ENCODE data around the gene MTMR11.

The MTMR11 gene

GRCh38 chr1:149933208-149933607 lies 3.5 kb downstream of the MTMR11 start:
- no peak for DNase-seq

DNA sequence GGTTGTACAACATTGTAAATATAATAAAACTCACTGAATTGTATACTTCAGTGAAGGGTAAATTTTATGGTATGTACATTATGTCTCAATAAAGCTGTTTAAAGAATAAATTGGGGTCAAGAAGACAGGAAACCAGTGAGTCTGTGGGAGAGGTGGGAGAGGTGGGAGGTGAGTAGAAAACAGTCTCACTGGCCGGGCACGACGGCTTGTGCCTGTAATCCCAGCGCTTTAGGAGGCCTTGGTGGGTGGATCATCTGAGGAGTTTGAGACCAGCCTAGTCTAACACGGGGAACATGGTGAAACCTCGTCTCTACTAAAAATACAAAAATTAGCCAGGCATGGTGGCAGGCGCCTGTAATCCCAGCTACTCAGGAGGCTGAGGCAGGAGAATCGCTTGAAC lies 4.2 kb downstream of the MTMR11 start:
- no peak for DNase-seq

GRCh38 chr1:149931212-149931790 lies 5.4 kb downstream of the MTMR11 start:
- DNase-seq = no peak

DNA sequence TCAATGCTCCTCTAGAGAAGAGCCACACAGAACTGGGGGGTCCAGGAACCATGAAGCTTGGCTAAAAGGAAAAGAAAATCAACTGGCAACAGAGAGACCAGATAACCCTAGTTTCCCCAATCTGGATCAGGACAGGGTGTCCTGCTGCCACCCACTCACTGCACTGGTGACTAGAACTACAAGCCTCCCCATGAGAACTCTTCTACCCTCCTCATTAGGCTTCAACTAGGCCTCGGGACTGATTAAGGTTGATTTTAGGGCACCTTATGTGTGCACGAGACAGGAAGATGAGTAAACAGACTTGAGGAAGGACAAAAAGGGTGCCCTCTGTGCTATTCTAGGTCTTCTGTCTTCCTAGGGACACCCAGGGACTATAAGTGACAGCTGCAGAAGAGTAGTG lies 6.8 kb downstream of the MTMR11 start:
- DNase-seq = no peak

DNA sequence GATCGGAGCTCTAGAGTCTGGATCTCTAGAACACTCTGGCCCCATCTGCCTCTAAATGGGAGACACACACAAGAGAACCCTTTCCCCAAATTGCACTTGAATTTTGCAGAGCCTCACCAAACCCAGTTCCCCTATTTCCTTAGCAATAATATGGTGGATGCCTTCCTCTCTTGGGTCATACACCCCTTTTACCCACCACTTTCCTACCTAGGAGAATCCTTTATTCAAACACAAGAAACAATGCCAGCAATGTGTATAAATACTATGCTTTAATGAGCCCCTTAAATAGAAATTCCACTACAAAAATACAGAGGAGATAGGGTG lies 8.3 kb downstream of the MTMR11 start:
- peak in 1 of 2 donors; percentile 27 for DNase-seq

GRCh38 chr1:149927563-149928400 lies 8.9 kb downstream of the MTMR11 start, which contains the start of gene SF3B4:
Gene SF3B4, minus strand, starts transcription at chr1:149927803. Its CDS starts 44 bp downstream, at chr1:149927759.
- DNase-seq = peak; percentile 94

GRCh38 chr1:149927056-149927562 lies 9.6 kb downstream of the MTMR11 start:
- DNase-seq = no peak

DNA sequence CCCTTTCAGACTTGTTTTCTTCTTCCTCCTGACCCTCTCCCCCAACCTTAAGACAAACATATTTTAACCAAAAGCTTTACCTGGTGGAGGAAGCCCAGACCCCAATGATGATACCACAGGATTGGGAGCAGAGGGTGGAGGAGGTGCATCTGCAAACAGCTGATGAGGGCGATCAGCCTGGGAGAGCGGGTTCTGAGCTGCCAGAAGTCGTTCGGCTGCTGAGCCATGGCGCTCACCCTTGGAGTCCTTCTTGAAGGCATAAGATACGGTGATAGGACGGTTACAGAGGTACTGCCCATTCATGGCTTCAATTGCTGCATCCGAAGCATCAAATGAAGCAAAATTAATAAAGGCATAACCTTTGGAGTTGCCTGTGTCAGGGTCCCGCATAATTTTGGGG lies 10.4 kb downstream of the MTMR11 start:
- DNase-seq = no peak

- DNase-seq = no peak
Measured at GRCh38 chr1:149925751-149926150, 10.9 kb downstream of the MTMR11 start.

- no peak for DNase-seq
Measured at GRCh38 chr1:149925345-149925744, 11.3 kb downstream of the MTMR11 start.

DNA sequence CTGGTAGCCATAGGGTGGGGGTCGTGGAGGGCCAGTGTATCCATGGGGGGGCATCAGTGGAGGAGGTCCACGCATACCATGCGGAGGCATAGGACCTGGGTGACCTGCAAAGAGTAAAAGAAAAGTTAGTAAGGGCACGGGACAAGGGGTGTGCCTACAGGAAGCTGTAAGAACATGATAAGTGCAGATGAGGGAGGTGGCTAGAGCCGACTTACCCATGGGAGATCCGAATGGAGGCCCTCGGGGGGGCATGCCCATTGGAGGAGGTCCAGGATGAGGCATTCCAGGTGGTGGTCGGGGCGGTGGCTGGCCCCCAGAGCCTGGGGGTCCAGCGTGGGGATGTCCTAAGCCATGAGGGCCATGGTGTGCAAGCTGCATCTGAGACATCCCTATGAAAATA lies 13.1 kb downstream of the MTMR11 start:
- DNase-seq = no peak

GRCh38 chr1:149917571-149918144 lies 19.0 kb downstream of the MTMR11 start, which contains the start of gene SV2A:
Gene SV2A, minus strand, starts transcription at chr1:149917844. Its CDS starts 4,004 bp downstream, at chr1:149913840.
- DNase-seq = peak; percentile 64 to 71

DNA sequence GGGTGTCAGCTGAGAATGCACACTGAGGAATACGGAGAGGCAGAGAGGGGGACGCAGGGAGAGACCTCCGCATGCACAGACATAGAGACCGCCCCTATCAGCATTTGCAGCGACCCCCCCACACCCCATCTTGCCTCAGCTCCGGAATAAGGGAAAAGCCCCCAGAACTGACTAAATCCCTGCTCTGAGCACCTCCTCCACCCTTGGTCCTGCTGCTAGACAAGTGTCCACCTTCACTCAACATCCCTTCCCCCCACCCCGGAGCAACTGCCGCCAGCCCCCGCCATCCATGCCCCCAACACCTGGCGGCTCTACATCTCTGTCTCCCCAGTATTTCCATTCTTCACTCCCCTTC lies 19.8 kb downstream of the MTMR11 start:
- no peak for DNase-seq

DNA sequence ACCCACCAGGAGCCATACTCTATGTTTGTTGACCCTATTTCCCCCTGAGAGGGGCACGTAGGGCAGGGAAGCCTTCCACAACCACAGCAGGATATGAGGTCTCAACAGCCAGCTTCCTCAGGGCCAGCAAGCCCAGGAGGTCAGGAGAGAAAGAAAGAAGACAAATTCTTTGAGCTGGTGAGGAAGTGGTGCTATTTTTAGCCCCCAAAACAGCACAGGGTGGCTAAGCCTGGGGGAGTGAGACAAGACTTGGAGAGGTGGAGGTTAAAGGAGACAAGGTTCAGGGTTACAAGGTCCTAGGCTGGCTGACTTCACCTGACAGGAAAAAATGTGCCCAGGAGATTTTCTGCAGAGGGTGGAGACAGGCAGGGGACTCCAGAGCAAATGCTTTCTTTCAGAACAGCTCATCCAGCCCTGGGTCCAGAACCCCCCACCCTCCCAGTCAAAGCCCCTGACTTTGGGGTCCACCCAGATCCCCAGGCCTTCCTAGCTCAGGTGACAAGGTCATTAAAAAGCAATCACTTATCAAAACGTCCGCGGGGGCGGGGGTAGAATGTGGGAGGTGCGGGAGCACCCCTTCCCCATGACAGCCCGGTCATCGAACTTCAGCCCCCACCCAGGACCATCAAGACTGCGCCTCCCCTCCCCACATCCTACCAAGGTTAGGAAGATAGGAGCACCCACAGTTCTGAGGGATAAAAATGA lies 20.3 kb downstream of the MTMR11 start:
- no peak for DNase-seq

GRCh38 chr1:149915429-149916192 lies 21.1 kb downstream of the MTMR11 start:
- DNase-seq = no peak

DNA sequence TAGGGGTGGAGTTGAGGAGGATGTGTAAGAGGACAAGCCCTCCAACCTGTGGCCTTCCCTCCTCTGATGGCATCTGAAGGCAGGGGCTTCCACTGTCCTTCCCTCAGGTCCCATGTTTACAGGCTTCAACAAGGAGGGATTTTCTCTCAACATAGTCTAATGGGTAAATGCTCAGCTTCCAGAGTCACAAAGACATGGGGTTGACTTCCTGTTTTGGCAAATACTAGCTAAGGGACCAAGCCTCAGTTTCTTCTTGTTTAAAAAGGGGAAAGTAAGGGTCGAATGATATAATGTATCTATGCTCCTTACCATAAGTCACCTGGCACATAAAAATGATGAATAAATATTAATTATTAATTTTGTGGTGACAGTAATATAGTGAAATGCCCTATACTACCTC lies 22.1 kb downstream of the MTMR11 start:
- DNase-seq = no peak

DNA sequence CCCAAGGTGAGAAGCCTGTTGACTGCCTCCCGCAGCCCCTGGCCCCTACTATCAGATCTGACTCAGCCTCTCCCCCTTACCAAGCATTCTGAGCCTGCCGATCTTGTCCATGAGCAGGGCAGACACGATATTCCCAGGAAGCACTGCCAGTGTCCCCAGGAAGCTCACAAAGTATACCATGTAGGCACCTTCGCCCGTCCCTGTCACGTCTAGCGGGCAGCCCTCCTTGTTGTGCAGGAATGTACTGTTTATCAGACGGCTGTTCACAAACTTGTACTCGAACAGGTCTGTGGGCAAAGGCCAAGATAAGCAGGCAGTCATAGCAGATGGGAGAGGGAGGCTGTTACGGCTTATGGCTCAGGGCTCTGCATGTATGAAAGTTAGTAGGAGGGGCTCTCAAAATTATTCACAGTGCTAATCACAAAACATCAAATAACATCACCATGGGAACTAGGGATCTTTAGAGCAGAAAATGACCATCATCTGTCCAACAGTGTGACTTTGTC lies 30.1 kb downstream of the MTMR11 start:
- no peak for DNase-seq

GRCh38 chr1:149903836-149904491 lies 32.7 kb downstream of the MTMR11 start:
- no peak for DNase-seq

- peak; percentile 90 for DNase-seq
Measured at GRCh38 chr1:149899460-149900284, 37.0 kb downstream of the MTMR11 start, which contains the start of gene BOLA1. Gene BOLA1, plus strand, starts transcription at chr1:149899568. Its CDS starts 492 bp downstream, at chr1:149900060.

DNA sequence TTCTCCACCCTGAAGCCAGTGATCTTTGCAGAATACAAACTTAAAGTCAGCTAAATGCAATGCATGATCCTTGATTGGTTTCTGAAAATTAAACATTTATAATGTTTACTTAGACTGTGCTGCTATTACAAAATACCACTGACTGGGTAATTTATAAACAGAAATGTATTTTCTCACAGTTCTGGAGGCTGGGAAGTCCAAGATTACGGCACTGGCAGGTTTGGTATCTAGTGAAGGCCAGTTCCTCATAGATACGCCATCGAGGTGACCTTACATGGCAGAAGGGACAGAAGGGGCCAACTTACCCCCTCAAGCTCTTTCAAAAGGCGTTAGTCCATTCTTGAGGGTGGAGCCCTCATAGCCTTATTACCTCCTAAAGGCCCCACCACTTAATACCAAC lies 40.1 kb downstream of the MTMR11 start:
- DNase-seq = no peak

DNA sequence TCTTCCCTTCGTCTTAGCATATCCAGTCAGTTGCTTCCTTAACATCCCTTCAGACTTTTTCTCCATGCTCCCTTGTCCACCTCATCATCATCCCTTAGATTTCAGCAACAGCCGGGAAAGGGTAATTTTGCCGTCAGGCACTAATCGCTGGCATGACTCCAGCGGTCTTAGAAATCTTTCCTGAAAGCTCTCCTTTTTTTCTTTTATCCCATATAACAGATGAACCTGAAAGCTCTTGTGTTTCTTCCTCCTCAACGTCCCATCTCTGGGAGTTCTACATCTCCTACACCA lies 47.7 kb downstream of the MTMR11 start:
- no peak for DNase-seq
